Activated CD8-positive, alpha-beta memory T cell treated with anti-CD3 and anti-CD28 coated beads, Interleukin-2, amount 10 ng/mL, durations not matched to agents 7 days and 5 days (primary cell): Measurements from ENCODE around the gene MORN4. TPM values are rescaled to one million over a fixed set of nuclear protein-coding genes. Genes with fewer than 3 reads are reported as not detected.
"Not testable (repeated sequence)": the region's sequence is repeated elsewhere in the genome, so short reads cannot be mapped to it uniquely, and the experiment has no call there.

Experiments
- ATAC-seq: fragments of 150-1000 bp; cut with Tn5 transposase; one replicate; pipeline ENCODE4 v1.10.0; 2021; ENCODE audit warnings: moderate library complexity
- CTCF ChIA-PET: fragments of 350-600 bp; sonication (Branson Sonifier 250); formaldehyde crosslinking; loops from one replicate; lab custom pipeline; 2021; ENCODE audit warnings: antibody characterized with exemption; lab: Charles Lee
- DNase-seq: peaks from one replicate; pipeline ENCODE4 v3.0.0-alpha.2; 2020
- H3K27ac Mint-ChIP-seq: one replicate; pipeline ENCODE4 v1.8.0; 2021; ENCODE audit warnings: mild to moderate bottlenecking, mixed read lengths
- H3K27me3 Mint-ChIP-seq: one replicate; pipeline ENCODE4 v1.8.0; 2021; ENCODE audit warnings: mixed read lengths
- H3K36me3 Mint-ChIP-seq: one replicate; pipeline ENCODE4 v1.8.0; 2021; ENCODE audit warnings: mild to moderate bottlenecking, mixed read lengths
- H3K4me1 Mint-ChIP-seq: one replicate; pipeline ENCODE4 v1.8.0; 2021; ENCODE audit warnings: mixed read lengths
- H3K4me3 Mint-ChIP-seq: one replicate; pipeline ENCODE4 v1.8.0; 2021; ENCODE audit warnings: mild to moderate bottlenecking, moderate library complexity, mixed read lengths
- H3K9me3 Mint-ChIP-seq: one replicate; pipeline ENCODE4 v1.8.0; 2022; ENCODE audit warnings: low read depth, mixed read lengths
- total RNA-seq, 2 experiments: library from RNA; stranded (reverse); gene quantifications; one replicate each; pipeline ENCODE4 v1.2.3, GENCODE V29; 2021

Gene MORN4
- total RNA-seq, 2 experiments from 2014 or later, result 1.9 to 2.1 TPM

DNA sequence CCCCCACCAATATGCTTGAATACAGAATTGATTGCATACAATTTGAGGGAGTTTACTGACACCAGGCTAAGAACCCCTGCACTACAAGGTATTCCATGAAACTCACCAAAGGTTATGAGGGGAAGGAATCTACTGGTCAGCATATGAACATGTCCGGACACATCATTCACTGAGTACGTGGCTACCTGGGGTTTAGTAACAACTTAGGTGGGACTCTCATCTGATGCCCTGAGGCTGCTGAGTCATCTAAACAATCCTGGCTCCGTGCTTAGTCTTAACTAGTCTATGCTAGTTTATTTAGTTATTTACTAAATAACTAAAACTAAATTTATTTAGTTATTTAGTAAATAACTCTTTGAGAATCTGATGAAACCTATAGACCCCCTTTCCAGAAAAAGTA, 18.5 kb upstream of the MORN4 start:
- CTCF ChIA-PET, result no interaction called here
- ATAC-seq (no peak), DNase-seq (no peak)
- Mint-ChIP-seq H3K27me3 (no peaks in the 10 kb centered on the region), H3K27ac (no peak overlapping the region), H3K9me3 (no peaks in the 10 kb centered on the region), H3K4me1 (peaks cover 16% of the 10 kb centered on the region), H3K4me3 (no peak overlapping the region), H3K36me3 (peaks cover 30% of the 10 kb centered on the region)

DNA sequence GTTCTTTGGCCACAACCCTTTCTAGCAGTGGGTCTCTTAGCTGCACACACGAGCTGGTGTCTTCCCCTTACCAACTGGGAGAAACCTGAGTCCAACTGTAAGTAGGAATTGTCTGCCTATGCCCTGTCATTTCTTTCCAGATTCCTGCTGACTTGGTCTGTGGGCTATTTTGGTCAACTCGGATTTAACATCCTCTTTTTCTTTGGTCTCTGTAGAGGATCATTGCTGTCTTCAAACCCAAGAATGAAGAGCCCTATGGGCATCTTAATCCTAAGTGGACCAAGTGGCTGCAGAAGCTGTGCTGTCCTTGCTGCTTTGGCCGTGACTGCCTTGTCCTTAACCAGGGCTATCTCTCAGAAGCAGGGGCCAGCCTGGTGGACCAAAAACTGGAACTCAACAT, 17.4 kb upstream of the MORN4 start:
- Mint-ChIP-seq H3K27ac (no peak overlapping the region), H3K4me3 (no peak overlapping the region), H3K9me3 (no peaks in the 10 kb centered on the region), H3K36me3 (peaks cover 23% of the 10 kb centered on the region), H3K27me3 (no peaks in the 10 kb centered on the region), H3K4me1 (peaks cover 18% of the 10 kb centered on the region)
- ATAC-seq (no peak), DNase-seq (no peak)
- CTCF ChIA-PET, result no interaction called here

- not testable (repeated sequence) for H3K4me3 Mint-ChIP-seq, DNase-seq
- peaks cover 19% of the 10 kb centered on the region for H3K4me1 Mint-ChIP-seq
These were observed 16.1 kb upstream of the MORN4 start for GRCh38 chr10:97649405-97649750.

DNA sequence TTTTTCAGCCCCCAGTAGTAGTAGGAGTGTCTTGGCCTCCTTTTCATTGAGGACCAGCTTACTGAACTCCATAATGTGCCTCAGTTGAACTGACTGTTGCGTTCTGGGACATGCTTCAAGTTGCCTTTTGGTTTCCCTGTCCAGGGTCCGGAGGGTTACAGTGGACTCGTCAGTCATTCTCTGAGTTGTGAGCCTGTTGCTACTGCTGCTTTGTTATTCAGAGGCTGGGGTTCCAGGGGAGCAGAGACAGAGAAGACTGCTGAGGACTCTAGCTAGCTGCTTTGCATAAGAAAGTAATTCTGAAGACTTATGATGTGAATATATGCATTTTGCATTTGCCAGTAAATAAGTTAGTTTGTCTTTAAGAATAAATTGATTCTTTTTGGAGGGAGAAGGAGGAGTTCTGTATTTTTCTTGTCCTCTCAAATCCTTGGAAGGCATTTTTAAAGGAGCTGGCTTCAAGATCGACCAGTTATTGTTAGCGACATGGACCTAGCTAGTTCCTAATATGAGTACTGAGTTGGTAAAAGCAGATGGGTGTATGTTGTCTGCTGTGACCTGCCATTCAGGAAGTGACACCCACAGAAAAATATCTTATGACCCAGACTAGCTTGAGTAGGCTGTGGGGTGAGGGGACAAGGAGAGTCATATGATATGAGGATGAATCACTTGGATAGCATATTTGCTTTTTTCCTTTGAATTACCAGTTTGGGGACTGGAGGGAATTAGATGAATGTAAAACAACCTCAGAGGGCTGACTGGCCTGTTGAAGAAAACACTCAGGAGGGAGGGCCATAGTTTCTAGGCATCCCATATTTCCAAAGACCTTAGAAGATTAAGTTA, 15.5 kb upstream of the MORN4 start:
- CTCF ChIA-PET, result interaction anchor here (0.7 to 1.8 kb wide), 8 partner anchors 8 to 95 kb away, joined by 3 to 8 read pairs (median 4); partner anchors contain the start of genes AVPI1 and PI4K2A
- Mint-ChIP-seq H3K4me1 (peaks cover 19% of the 10 kb centered on the region), H3K27me3 (no peaks in the 10 kb centered on the region), H3K9me3 (no peaks in the 10 kb centered on the region), H3K36me3 (peaks cover 30% of the 10 kb centered on the region), H3K27ac (peak overlapping the region; percentile 82), H3K4me3 (no peak overlapping the region)
- peak; percentile 100 for ATAC-seq
- peak; percentile 67 for DNase-seq

More at GRCh38 chr10:97649405-97649750, 16.1 kb upstream of the MORN4 start:
- H3K27ac Mint-ChIP-seq, result peak overlapping the region; percentile 82
- H3K27me3 Mint-ChIP-seq, H3K9me3 Mint-ChIP-seq, ATAC-seq: not testable (repeated sequence)
- CTCF ChIA-PET, result interaction anchor here (0.7 to 1.8 kb wide), 8 partner anchors 9 to 96 kb away, joined by 3 to 8 read pairs (median 4); partner anchors contain the start of genes AVPI1 and PI4K2A
- H3K36me3 Mint-ChIP-seq, result peaks cover 32% of the 10 kb centered on the region

GRCh38 chr10:97647556-97647955, 14.3 kb upstream of the MORN4 start:
- H3K9me3 Mint-ChIP-seq, result no peaks in the 10 kb centered on the region
- no peak overlapping the region for H3K27ac Mint-ChIP-seq
- H3K27me3 Mint-ChIP-seq, result no peaks in the 10 kb centered on the region
- peaks cover 28% of the 10 kb centered on the region for H3K36me3 Mint-ChIP-seq
- H3K4me1 Mint-ChIP-seq, result peaks cover 27% of the 10 kb centered on the region
- ATAC-seq (no peak), DNase-seq (no peak)
- CTCF ChIA-PET, result no interaction called here
- H3K4me3 Mint-ChIP-seq, result no peak overlapping the region

GRCh38 chr10:97644936-97645335, 11.6 kb upstream of the MORN4 start:
- peaks cover 42% of the 10 kb centered on the region for H3K4me1 Mint-ChIP-seq
- ATAC-seq (no peak), DNase-seq (no peak)
- H3K36me3 Mint-ChIP-seq, result peaks cover 21% of the 10 kb centered on the region
- CTCF ChIA-PET, result interaction anchor here (0.6 to 1.7 kb wide), 2 partner anchors 18 to 65 kb away, joined by 3 read pairs; no protein-coding TSS in a partner anchor
- H3K9me3 Mint-ChIP-seq, result no peaks in the 10 kb centered on the region
- no peak overlapping the region for H3K4me3 Mint-ChIP-seq
- H3K27me3 Mint-ChIP-seq, result no peaks in the 10 kb centered on the region
- H3K27ac Mint-ChIP-seq, result no peak overlapping the region

DNA sequence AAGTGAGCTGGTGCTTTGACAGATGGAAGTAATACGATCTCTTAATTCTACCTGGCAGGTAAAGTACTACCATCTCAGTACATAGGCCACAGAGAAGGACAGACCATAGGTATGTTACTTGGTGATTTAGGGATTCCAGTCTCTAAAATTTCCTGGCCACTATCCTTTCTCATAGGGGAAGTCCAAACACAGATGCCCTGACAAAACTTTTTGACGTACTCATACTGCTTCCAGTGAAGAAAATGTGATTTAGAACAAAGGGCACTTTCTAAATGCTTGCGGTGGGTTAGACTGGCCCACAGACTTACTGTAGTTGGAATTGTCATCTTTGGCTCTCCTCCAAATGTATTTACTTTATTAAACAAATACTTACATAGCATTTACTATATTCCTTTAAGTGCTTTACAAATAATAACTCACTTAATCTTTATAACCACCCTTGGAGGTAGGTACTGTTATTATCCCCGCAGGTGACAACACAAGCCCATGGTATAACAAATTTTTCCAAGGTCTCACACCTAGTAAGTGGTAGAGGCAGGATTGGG, 10.2 kb upstream of the MORN4 start:
- Mint-ChIP-seq H3K36me3 (peaks cover 18% of the 10 kb centered on the region), H3K27ac (no peak overlapping the region), H3K9me3 (no peaks in the 10 kb centered on the region), H3K4me3 (peak overlapping the region; percentile 16), H3K4me1 (peaks cover 32% of the 10 kb centered on the region), H3K27me3 (no peaks in the 10 kb centered on the region)
- DNase-seq (no peak), ATAC-seq (no peak)
- CTCF ChIA-PET, result no interaction called here

DNA sequence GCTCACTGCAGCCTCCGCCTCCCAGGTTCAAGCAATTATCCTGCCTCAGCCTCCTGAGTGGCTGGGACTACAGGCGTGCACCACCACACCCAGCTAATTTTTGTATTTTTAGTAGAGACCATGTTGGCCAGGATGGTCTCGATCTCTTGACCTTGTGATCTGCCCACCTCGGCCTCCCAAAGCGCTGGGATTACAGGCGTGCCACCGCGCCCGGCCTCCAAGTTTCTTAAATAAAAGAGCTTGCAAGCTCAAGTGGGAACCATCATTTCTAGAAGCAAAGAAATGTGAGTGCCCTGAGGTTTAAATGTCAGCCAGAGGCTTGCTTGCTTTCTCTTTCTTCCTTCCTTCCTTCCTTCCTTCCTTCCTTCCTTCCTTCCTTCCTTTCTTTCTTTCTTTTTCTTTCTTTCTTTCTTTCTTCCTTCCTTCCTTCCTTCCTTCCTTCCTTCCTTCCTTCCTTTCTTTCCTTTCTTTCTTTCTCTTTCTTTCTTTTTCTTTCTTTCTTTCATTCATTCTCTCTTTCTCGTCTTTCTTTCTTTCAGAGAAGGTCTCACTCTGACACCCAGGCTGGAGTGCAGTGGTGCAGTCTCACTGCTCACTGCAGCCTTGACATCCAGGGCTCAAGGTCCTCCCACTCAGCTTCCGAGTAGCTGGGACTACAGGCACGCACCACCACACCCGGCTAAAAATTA, 9.3 kb upstream of the MORN4 start:
- CTCF ChIA-PET, result interaction anchor here (1.4 to 2.8 kb wide), 3 partner anchors 20 to 71 kb away, joined by 3 to 8 read pairs (median 3); partner anchors contain the start of gene ANKRD2
- peak overlapping the region; percentile 24 for H3K4me3 Mint-ChIP-seq
- ATAC-seq, result not testable (repeated sequence)

GRCh38 chr10:97640868-97641811, 7.8 kb upstream of the MORN4 start:
- peak; percentile 52 for DNase-seq
- CTCF ChIA-PET, result interaction anchor here (1.0 to 2.8 kb wide), 7 partner anchors 8 to 69 kb away, joined by 3 to 8 read pairs (median 3); partner anchors contain the start of gene ANKRD2
- no peak for ATAC-seq
- Mint-ChIP-seq H3K27me3 (no peaks in the 10 kb centered on the region), H3K27ac (peak overlapping the region; percentile 88), H3K36me3 (peaks cover 18% of the 10 kb centered on the region), H3K4me3 (peak overlapping the region; percentile 94), H3K4me1 (peaks cover 26% of the 10 kb centered on the region), H3K9me3 (no peaks in the 10 kb centered on the region)

More for the DNA sequence above, 9.3 kb upstream of the MORN4 start:
- H3K27ac Mint-ChIP-seq, DNase-seq, H3K9me3 Mint-ChIP-seq, H3K27me3 Mint-ChIP-seq: not testable (repeated sequence)
- peaks cover 29% of the 10 kb centered on the region for H3K4me1 Mint-ChIP-seq
- peaks cover 18% of the 10 kb centered on the region for H3K36me3 Mint-ChIP-seq

- peaks cover 14% of the 10 kb centered on the region for H3K36me3 Mint-ChIP-seq
- H3K27ac Mint-ChIP-seq, result peak within 1 kb of the TSS; percentile 88
- peak; percentile 98 for ATAC-seq
- peak within 1 kb of the TSS; percentile 94 for H3K4me3 Mint-ChIP-seq
- no peaks in the 10 kb centered on the region for H3K9me3 Mint-ChIP-seq
- H3K27me3 Mint-ChIP-seq, result no peaks in the 10 kb centered on the region
- peak; percentile 100 for DNase-seq
- H3K4me1 Mint-ChIP-seq, result peaks cover 23% of the 10 kb centered on the region
- CTCF ChIA-PET, result interaction anchor here (0.6 to 2.8 kb wide), 6 partner anchors 9 to 152 kb away, joined by 3 to 8 read pairs (median 3); partner anchors contain the start of gene ANKRD2
These were observed 7.0 kb upstream of the MORN4 start, which contains the start of gene PI4K2A for GRCh38 chr10:97640174-97640867. Gene PI4K2A, plus strand, starts transcription at chr10:97640671. Its CDS starts 72 bp downstream, at chr10:97640743.

DNA sequence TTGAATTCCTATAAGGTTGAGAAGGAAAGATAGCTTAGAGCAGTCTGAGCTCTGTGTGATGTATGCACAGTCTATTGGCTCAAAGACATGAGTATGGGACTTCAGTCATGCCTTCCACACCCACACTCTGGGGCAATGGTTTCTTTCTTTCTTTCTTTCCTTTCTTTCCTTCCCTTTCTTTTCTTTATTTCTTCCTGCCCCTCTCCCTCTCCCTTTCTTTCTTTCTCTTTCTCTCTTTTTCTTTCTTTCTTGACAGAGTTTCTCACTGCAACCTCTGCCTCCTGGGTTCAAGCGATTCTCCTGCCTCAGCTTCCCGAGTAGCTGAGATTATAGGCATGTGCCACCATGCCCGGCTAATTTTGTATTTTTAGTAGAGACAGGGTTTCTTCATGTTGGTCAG, 5.8 kb upstream of the MORN4 start:
- CTCF ChIA-PET, ATAC-seq, H3K27me3 Mint-ChIP-seq, H3K9me3 Mint-ChIP-seq, H3K36me3 Mint-ChIP-seq, H3K4me3 Mint-ChIP-seq, DNase-seq: not testable (repeated sequence)
- Mint-ChIP-seq H3K4me1 (peaks cover 23% of the 10 kb centered on the region), H3K27ac (peak overlapping the region; percentile 32)

GRCh38 chr10:97635577-97635976, 2.3 kb upstream of the MORN4 start:
- H3K27me3 Mint-ChIP-seq, result peaks cover 3% of the 10 kb centered on the region
- H3K4me3 Mint-ChIP-seq, result no peak overlapping the region
- CTCF ChIA-PET, result interaction anchor here (1.1 to 1.4 kb wide), 2 partner anchors 8 to 40 kb away, joined by 4 read pairs; no protein-coding TSS in a partner anchor
- H3K36me3 Mint-ChIP-seq, result no peaks in the 10 kb centered on the region
- no peaks in the 10 kb centered on the region for H3K9me3 Mint-ChIP-seq
- no peak overlapping the region for H3K27ac Mint-ChIP-seq
- DNase-seq, result no peak
- H3K4me1 Mint-ChIP-seq, result peaks cover 17% of the 10 kb centered on the region
- ATAC-seq, result no peak
